GM21529 (cell line): ENCODE data around the gene PLCB1.
"Not testable (repeated sequence)": the region's sequence is repeated elsewhere in the genome, so short reads cannot be mapped to it uniquely, and the experiment has no call there.

Experiments used
- ATAC-seq: cut with Tn5 transposase; IDR thresholded peaks from one replicate; pipeline ENCODE4 v1.9.1; 2021; ENCODE audit not compliant: unreplicated experiment

The PLCB1 gene

DNA sequence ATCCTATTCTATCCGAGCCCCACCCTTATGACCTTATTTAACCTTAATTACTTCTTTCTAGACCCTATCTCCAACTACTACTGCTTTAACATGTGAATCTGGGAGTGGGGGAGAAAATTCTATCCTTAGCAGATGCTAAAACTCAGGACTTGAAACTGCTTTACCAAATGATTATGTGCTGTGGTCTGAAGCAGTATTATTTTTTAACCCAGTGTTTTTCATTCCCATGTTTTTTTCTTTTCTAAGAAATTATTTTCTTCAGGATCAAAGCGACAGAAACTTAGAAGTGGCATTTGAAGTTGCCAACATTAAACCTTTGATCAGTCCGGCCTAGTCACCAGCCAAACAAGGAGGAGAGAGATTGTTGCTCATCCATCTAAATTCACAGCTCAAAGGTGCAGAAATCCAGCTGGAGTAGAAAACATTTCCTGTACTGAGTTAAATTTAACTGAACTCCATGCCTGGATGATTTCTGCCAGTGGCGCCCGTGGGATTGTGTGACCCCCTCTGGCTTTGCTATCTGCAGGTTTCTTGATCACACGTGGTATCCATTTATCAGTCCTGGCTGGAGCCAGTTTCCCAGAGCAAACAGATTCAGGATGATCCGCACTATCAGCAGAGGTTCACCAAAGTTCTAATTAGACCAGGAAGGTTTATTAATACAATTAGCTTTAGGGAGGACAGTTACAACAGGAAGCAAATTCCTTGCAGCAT, 300.5 kb downstream of the PLCB1 start:
- ATAC-seq, result no peak

DNA sequence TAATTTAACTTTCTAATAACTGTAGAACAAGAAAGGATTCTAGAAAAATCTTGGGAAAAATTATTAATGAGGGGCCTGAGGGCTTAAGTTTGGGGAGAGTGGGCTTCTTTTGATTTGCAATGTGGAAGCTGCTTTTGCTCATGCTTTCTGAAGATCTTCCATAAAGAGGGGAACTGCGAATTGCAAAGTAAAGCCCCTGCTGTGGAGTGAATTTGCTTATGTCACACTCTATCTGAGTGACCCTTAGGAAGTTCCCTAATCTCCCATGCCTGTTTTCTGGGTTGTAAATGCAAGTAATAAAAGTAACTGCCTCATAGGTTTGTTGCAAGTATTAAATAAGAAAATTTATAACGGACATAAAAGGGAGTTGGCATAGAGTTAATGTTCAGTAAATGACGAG, 301.2 kb downstream of the PLCB1 start:
- no peak for ATAC-seq

DNA sequence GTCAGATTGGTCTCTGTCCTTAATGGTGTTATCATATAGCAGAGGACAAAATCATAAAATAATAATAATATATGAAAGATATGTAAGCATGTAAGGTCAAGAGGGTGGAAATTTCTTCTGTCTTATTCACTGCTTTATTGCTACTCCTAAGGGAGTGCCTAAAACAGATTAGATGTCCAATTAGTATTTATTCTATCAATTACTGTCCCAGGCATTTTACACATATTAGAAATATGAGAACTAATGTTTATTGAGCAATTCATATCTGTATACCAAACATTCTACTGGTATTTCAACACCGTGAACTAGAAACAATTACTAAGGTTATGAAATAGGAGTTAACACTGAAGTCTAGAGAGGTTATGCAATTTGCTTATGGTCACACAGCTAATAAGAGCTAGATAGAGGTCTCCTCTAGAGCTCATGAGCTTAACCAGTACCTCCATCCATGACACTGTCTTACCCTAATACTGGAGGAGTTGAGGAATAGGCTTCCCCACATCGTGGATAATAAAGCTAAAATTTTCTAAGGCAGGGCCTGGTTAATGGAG, 302.3 kb downstream of the PLCB1 start:
- ATAC-seq, result no peak

DNA sequence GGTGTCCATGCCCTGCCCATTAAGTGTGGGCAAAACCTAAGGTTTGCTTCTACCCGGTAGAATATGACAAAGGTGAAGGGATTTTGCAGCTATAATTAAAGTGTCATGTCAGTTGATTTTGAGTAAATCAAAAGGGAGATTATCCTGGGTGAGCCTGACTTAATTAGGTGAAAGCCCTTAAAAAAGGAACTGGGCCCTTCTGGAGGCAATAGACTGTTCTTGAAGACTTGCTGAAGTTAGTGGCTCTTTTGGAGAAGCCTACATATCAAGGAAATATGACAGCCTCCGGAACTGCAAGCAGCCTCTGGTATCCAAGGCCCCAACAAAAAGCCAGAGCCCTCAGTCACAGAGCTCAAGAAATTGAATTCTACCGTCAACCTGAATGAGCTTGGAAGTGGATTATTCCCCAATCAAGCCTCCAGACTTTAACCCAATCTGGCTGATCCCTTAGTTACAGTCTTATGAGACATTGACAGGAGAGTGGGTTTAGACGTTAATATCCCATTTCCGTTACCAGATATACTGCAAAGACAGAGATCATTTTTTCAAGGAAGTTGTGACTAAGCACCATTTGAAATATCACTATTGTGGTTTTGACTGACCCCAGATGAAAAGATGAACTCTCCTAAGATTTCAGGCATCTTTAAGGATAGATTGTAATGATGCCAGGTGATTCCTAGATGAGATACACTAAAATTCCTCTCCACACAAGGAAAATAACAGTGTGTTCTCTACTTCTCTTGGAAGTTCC, 303.4 kb downstream of the PLCB1 start:
- no peak for ATAC-seq

DNA sequence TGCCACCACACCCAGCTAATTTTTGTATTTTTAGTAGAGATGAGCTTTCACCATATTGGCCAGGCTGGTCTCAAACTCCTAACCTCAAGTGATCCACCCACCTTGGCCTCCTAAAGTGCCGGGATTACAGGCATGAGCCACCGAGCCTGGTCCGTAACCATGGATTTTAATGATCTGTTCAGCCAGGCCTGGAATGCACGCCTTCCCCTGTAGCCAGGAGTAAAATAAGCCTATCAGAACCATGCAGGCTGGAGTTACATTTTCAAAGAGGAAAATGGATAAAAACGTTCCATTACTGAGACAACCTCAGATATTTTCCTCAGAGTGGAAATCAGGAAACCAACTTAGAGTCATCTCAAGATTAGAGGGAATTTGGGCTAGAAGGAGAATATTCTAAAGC, 304.9 kb downstream of the PLCB1 start:
- ATAC-seq, result not testable (repeated sequence)

DNA sequence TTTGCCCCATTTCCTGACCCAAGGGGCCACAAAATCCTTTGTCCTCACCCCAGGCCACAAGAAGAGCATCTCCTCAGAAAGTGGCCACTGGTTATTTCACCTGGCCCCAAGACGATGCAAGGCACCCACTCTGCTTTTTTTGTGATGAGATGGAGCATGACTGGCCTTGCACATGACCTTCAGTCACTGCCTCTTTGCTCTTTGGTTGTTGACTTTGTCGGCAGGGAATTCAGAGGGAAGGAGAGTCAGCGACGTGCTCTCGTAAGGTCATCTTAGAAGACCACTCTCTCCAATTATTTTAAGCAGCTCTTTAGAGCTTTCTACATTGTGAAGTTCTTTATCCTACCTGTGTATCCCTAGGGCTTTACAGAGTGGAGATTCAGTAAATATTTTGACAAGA, 306.7 kb downstream of the PLCB1 start:
- no peak for ATAC-seq

DNA sequence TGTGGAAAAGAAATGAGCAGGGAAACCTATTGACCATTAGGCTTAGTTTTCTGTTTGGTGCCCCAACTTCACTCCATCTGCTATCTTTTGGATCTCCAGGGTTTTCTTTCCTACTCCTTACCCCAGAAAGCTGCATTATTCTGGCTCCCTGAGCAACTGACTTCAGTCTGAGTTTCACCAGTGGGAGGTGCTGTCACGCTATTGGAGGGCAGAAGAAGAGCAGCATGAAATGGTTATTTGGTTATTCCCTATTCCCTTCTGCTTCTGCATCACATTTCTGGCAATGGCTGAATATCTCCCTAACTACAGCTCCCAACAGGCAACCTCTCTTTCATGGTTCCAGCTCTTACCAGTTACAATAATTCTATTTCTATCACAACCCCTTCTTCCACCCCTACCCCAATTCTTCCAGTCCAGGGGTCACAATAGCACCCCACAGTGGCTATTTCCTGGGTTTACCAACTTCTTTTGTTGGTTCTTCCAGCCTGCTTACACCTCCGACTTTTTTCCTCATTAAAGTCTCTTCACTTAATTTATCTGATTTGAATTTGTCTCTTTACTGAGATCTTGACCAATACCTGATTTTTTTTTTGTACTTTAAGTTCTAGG, 311.5 kb downstream of the PLCB1 start:
- no peak for ATAC-seq

DNA sequence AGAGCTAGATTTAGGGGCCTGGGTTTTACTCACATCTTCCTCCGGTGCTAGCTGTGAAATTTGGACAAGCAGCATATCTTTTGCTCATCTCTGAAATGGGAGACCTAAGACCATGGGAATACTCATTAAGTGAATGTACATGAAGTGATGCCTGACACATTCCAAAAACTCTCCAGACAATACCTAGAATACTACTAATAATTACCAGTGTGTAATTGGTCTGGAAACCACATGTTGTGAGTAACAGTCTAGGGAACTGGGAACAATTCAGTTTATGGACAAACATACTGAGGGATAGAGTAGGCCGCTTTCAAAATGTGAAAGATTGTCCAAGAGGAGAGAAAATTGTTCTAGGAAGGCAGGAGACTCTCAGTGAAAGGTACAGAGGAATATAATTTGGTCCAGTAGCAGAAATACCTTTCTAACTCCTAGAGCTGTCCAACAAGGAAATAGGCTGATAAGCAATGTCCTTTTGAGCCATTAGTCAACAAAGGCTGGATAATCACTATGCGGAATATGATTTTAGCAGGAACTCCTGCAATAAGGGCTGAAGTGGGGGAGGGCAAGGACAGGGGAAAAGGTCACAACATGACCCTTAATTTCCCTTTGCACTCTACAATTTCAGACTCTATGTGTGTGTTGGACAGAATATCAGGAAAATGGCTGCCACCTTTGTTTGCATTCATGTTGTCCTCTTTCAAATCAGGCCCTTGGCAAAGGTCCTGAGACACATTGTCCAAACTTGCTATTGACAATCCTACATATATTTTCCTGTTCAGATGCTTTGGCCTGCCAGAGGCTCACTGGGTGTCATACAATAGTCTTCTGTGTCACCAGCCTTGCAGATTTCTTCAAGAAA, 315.4 kb downstream of the PLCB1 start:
- no peak for ATAC-seq

DNA sequence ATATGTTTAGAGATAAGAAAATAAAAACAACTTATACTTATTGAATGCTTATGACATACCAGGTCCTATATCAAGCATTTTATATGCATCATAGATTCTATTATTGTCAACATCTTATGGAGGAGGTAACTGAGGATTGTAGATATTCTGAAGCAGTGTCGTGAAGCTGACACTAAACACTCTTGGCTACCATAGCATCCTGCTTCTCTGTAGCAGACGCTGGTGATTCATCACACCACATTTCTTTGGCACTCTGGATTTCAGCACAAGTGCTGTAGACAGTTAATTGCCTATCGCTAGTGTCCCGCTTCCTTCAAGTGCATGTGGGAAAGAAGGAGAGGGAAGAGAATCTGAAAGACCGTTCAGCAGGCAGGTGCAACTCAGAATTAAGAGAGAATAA, 317.1 kb downstream of the PLCB1 start:
- no peak for ATAC-seq

DNA sequence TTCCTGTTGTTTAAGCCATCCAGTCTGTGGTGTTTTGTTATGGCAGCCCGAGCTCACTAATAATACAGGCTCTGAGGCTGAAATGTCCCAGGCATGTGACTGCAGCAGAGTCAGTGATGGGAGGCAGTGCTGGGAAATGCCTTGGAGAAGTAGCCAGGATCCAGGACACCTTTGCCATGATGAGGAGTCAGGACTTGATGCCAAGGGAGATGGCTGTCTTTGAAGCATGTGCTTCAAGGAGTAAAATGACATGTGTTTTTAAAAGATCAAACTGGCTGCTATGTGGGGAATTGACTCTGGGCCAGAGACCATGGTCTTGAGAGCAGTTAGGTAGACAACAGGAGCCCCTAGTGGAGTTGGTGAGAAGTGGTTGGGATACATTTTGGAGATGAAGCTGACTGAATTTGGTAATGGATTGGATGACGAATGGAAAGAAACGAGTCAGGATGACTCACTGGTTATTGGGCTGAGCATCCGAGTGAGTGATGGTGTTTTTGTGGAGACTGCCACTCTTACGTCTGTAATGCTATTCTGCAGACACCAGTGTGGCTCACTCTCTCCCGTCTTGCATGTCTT, 322.2 kb downstream of the PLCB1 start:
- peak; percentile 73 for ATAC-seq

DNA sequence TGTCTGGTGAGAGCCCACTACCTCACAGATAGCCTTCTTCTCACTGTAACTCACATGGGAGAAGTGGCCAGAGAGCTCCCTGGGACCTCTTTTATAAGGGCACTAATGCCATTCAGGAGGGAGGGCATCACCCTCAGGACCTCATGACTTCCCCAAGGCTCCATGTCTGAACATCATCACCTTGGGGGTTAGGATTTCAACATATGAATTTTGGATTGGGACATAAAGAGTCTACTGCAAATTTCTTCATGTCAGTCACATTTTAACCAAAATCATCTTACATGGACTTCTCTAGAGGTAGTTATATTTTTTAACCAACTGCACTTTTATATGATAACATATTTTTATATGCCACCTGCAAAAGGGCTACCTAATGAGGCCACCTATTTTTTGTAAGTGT, 324.7 kb downstream of the PLCB1 start:
- ATAC-seq, result no peak

DNA sequence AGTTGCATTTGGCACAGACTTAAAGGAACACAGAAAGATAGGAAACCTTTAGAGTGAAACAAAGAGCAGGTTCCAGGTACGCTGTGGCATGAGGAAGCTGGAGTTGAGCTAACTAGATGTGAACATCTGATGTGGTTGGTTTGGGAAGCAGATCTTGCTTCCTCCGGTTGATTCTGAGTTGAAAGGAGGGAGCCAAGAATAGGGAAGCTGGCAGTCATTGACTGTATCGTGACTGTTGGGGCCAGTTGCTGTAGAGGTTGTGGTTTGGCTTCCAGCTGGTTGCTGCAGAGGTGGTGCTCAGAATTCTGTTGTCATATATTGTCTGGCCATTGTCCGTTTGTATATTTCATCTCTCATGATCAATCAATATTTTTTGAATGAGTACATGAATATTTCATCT, 325.9 kb downstream of the PLCB1 start:
- ATAC-seq, result no peak

DNA sequence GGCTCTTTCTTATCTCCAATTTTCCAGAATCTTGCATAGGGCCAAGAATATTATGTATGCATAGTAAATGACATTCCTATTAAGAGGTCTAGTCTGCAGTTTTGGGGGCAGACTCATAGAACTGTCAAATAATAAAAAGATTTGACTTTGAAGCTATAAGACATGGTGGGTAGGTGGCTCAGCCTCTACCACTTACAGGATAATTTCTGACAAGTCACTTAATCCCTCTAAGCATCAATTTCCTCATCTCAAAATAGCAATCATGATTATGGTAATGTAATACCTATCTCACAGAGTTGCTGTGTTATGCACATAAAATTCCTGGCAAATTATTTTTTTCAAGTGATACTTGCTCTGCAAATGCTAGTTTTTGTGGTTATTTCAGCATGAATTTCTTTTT, 329.1 kb downstream of the PLCB1 start:
- ATAC-seq, result no peak

DNA sequence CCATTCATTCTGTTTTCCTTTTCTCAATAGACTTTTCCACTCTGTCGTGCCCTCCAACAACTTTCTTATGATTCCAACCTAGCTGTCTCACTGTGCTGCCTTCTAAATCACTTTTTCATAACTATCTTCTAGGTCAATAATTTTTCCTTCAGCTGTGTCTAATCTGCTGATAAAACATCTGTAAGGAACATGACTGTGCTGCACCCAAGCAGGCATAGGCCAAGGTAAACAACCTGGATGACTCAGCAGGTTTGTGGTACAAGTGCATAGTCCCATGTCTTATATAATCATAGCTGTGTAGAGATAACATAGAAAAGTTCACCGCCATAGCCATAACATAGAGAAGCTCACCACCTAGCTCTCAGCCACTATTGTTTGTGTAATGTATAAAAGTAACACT, 332.3 kb downstream of the PLCB1 start:
- ATAC-seq, result no peak

DNA sequence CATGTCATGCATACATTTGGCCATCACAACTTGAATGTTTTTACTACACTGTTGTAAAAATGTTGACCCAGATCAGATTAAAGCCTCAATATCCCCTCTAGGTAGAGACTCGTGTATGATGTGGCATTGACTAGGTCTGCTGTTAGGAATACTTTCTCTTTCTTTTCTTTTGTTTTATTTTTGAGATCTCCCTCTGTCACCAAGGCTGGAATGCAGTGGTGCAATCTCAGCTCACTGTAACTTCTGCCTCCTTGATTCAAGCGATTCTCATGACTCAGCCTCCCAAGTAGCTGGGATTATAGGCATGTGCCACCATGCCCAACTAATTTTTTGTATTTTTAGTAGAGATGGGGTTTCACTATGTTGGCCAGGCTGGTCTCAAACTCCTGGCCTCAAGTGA, 334.7 kb downstream of the PLCB1 start:
- not testable (repeated sequence) for ATAC-seq

DNA sequence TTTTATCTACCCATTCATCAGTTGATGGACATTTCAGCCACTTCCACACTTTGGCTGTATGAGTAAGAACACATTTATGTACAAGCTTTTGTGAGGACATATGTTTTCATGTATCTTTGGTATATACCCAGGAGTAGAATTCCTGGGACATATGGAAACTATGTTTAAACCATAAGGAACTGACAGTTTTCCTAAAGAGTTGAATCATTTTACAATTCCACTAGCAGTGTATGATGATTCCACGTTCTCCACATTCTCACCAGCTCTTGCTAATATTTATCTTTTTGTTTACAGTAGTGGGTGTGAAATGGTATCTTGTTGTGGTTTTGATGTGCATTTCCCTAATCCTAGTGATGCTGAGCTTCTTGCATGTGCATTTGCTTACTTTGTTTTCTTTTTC, 338.1 kb downstream of the PLCB1 start:
- no peak for ATAC-seq

DNA sequence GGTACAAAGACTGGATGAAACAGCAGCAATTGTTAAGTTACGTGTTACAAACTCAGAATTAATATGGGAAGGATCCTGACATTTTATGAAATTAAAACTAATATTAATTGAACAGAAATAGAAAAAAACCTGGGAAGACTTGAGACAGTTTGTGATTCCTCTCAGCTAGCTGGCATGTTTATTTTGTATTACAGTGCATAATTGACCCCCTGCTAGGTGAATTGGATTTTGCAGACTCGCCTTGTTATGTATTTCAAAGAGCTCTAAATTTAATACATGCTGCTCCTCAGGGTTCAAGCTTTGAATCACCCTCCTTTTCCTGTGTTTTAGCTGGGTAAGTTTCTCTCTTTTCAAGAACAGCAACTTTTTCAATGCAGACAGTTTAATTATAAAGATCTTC, 339.4 kb downstream of the PLCB1 start:
- no peak for ATAC-seq

DNA sequence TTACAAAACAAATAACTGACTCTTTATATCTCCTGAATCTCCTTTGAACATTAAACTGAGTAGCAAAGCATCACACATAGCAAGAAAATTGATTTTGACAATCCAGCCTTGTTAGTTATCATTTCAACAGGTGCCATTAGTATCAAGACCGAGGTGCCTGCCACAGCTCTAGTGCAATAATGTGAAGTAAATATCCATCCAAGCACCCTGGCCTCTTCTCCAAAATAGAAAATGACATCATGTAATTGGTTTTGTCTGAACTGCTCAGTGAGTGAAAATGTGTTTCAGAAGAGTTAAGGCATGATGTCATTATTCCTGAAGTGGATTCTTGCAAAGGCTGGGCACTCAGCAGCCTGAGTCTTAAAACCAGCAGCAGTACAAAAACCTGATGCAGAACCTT, 341.4 kb downstream of the PLCB1 start:
- ATAC-seq, result no peak

DNA sequence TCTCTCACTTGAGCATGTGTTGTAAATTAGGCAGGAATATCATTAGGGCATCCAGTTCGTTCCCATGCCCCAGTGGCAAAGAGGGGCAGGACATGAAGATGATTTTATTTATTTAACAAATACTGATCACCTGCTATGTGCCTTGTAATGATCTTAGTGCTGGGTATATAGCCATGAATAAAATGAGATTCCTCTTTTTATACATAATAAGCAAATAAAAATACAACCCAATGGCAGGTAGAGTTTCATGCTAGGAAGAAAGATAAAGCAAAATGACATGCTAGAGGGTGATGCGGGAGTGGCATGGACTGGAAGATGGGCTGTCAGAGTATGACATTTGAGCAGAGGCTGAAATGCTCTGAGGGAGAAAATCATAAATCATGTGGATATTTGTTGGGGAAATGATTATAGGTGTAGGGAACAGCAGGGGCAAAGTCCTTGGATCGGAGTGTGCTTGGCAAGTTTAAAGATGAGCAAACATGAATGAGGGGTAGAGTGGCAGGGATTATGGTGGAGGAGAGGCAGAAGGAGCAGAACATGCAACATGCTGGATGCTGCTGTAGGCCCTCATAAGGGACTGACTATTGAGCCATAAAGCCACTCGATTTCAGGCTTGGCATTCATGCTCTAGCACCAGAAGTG, 342.1 kb downstream of the PLCB1 start:
- no peak for ATAC-seq

DNA sequence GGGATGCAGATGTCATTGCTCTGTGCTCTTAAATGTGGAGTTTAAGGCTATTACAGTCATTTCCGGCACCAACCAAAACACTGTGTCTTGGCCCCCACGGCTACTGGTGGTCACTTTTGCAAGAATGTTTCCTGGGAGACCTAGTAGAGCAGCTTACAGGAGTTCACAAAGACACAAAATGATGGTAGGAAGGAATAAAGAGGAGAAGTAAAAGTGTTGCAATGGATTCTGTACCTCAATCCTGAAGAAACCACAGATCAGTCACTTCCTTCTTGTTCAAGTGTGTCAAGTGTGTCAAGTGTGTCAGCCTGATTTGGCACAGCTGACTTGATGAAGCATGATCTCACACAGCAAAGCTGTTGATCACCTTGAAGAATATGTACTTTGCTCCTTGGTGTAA, 344.0 kb downstream of the PLCB1 start:
- ATAC-seq, result no peak
